ENCODE measurements around the gene ZIC1.

ZIC1 gene

GRCh38 chr3:147409143-147410115 is at the start of gene ZIC1:
TSS of gene ZIC1 (plus strand) at chr3:147409365. CDS start at chr3:147410113, 748 bp downstream.
- DNase-seq (ENCODE audit: low read depth in 2 of 2) = no peak

DNA sequence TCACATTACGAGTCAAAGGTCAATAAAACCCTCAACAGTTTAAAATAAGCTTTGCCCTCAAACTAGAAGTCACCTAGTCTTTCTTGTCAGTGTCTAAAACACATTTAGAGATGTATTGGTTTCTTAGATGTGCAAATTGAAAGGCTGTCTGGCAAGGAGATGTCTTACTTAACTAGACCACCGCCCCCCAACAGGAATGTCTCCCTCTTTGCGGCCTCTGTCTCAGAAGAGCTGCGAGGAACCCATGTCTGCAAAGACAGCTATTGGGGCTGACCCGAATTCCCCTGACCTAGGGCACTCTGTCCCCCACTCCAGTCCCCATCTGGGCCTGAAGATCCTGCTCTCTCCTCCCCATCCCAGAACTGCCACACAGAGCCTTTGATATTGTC is 49.1 kb upstream of the ZIC1 start:
- no peak for DNase-seq (ENCODE audit: low read depth in 2 of 2)

- no peak for DNase-seq (ENCODE audit: low read depth in 2 of 2)
Measured at GRCh38 chr3:147360646-147361453, 48.3 kb upstream of the ZIC1 start.

DNA sequence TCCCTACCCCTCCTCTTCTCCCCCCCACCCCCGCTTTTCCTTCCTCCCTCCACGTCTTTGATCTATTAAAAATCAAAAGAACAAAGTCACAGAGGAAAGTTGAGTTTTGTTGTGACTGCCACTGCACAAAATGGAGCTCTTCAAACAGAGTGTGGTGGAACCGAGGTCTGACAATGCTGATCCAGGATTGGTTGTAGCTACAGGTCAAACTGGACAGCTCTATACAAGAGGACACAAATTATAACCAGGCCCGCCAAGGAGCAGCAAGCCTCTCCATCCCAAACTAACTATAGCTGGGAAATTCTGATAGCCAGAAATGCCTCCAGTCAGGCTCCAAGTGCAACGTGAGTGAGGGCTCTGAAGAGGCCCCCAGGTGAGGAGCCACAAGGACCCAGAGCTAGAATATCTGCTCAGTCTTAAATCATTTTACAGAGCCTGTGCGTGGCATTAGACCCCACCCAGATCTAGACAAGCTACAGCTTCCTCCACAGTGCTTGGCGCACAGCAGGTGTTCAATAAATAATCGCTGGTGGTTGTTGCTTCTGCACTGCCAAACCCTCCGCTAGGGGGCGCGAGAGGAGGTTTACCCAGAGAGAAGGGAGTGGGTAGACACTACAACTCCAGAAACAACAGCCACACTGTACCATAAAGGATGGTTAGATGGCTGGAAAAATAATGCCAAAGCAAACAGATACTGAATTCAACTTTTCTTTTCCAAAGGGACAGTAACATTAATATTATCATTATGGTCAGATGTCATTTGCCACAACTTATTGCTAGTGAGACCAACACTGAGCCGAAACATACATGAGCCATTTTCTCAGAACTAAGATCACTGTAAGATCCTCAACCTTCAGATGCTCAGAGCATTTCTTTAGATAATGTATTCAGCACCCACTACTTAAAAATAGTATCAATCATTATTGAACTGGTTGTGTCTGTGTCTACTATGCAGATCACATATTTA is 47.4 kb upstream of the ZIC1 start:
- DNase-seq (ENCODE audit: low read depth in 2 of 2) = no peak

DNA sequence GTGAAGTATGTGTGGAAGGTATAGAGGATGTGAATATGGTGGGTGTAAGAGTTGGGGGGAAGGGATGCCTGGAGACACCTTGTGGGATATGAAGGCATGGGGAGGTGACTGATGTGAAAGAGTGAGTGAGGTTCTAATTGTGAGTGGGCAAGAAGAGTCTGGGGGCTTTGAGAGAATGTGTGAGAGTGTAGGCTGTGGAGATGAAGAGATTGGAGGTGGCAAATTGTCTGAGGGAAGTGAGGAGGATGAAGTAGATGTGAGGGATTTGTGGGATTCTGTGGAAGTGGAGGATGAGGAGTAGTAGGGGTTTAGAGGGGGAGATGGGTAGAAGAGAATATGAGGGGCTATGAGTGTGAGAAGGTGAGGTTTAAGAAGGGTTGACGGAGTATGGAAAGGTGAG is 44.4 kb upstream of the ZIC1 start:
- DNase-seq (ENCODE audit: low read depth in 2 of 2) = no peak

GRCh38 chr3:147365196-147366115 is 43.7 kb upstream of the ZIC1 start:
- no peak for DNase-seq (ENCODE audit: low read depth in 2 of 2)

- DNase-seq (ENCODE audit: low read depth in 2 of 2) = no peak
Measured at GRCh38 chr3:147367676-147368075, 41.5 kb upstream of the ZIC1 start.

DNA sequence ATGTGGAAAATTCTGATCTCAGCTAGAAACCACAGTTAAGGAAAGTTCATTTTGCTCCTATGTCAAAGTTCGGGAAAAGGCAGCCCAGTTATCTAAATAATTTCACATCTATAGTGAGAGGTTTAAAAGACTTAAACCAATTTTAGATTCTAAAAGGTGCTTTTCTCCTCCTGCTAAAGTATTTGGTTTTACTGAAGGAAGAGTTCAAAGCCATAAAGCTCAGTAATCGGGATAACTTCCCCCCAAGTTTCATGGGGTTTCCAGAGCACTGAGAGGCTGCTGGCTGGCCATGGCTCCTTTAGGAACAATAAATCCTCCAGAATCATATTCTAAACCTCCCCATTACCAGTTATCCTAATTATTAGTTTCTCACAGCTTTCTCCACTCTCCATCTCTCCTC is 41.0 kb upstream of the ZIC1 start:
- DNase-seq (ENCODE audit: low read depth in 2 of 2) = no peak

DNA sequence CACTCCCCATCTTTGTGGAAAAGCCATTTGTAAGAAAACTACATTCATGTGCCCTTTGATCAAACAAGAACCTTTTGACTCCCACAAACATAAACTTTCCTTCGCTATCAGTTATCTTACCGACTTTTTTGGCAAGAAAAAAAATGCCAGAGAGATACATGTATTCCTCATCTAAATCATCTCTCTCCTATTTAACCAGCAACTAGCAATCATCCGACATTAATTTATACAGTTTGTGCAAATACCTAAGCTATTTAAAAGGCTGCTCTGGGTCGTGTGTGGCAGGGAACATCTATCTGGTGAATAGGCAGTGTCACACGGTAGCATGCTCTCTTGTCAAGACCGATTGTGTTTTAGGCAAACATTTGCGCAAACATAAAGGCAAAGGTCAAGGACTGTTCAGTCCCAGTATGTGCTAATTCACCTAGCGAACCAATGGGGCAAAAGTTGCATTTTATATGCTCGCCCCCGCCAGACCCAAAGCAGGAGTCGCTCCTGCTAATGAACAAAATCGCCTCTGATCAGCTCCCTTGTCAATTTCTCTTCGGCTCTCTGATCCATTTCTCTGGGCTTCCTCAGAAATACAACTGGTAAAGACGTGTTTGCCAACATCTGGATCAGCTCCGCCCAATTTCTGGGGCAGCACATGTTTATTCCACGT is 40.5 kb upstream of the ZIC1 start:
- no peak for DNase-seq (ENCODE audit: low read depth in 2 of 2)

DNA sequence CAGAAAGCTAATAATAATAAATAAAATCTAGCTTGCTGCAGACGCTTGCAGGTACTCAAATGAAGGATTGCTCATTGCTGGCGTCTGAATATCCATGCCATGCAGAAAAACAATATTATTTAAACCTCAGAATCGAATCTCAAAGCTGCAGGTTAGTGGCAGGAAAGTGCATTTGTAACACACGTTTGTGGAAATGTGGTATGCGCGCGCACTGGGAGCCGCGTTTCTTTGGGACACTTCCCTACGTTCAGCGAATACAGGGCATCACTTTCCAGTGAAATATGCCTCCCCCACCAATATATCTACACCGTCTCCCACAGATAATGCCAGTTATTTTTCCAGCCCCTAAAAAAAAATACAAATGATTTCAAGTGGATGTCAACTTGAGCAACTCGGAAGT is 39.9 kb upstream of the ZIC1 start:
- DNase-seq (ENCODE audit: low read depth in 2 of 2) = no peak

GRCh38 chr3:147369661-147370123 is 39.5 kb upstream of the ZIC1 start:
- no peak for DNase-seq (ENCODE audit: low read depth in 2 of 2)

DNA sequence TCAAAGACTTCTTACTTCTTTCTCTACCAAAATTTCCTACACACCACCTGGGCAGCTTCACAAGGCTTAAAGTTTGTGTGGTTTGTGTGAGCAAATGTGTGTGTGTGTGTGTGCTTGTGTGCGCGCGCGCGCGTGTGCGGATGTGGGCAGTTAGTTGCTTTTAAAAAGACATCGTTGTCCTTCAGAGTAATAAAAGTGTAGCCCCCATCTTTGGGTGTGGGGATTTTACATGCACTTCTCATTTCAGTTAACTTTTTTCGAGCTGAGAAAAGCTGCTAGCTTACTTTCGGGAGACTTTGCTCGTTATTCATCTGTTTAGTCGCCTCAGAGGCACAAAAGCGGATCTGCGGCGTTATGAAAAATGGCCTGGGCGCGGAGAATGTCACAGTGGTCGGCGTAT is 38.8 kb upstream of the ZIC1 start:
- DNase-seq (ENCODE audit: low read depth in 2 of 2) = no peak

- DNase-seq (ENCODE audit: low read depth in 2 of 2) = no peak
Measured at GRCh38 chr3:147371140-147371539, 38.0 kb upstream of the ZIC1 start.

GRCh38 chr3:147371771-147372340 is 37.3 kb upstream of the ZIC1 start:
- DNase-seq (ENCODE audit: low read depth in 2 of 2) = no peak

- no peak for DNase-seq (ENCODE audit: low read depth in 2 of 2)
Measured at GRCh38 chr3:147372525-147373027, 36.6 kb upstream of the ZIC1 start.

GRCh38 chr3:147373301-147373700 is 35.9 kb upstream of the ZIC1 start:
- DNase-seq (ENCODE audit: low read depth in 2 of 2) = no peak

DNA sequence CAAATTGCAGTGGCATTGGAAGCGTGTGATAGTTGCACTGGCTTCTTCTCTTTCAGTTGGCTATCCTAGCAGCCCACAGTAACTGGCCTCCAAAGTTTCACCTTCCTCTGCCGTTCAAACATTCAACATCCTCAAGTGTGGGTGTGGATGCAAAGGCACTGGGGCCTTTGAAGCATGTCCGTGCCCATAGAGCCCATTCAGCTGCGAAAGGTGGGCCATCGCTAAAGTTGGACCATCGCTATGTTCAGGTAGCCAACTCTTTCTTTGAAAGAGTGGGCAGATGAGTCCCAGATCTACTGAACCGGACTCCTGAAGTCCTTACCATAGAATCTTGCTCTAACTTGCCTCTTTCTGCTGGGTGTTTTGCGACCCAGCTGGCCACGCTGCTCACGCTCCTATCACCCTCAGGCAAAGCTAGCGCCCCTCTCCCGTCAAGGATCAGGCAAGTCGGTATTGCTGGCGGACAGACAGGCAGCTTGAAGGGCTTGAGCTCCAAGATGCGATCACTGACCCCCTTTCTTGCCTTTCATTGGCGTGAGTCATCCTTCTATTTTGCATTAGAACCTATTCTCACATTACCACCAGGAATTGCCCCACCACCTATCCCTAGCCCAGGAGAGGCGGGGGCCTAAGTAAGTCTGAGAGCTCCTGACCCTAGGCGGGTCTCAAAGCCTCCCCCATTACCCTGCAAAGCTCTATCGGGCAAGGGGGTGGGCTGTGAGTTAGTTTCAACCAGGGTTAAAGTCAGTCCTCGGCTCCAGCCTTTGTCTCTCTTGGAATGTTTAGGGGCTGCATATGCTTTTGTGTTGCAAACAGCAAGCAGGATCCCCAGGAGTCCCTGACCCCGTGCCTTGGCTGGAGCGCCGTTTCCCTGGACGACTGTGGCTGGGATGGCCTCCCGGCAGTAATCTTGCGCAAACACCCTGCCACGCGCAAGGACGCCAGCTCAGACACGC is 31.5 kb upstream of the ZIC1 start:
- DNase-seq (ENCODE audit: low read depth in 2 of 2) = no peak

DNA sequence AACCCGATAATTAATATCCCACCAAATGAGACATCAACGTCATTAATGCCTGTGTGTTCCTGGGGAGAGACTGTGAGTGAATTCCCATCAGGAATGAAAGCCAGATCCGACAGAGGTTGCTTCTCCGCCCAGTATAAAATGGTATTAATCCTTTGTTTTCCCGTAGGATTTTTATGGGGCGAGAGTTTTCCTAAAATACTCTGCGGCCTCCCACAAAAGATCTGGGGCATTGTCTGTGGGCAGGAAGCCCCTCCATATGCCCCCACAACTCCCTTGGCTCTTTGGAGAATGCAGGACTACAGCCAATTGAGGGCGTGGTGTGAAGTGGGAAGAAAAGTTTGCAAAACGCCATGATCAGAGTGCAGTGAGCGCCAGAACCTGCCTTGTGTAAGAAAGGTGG is 29.5 kb upstream of the ZIC1 start:
- no peak for DNase-seq (ENCODE audit: low read depth in 2 of 2)
